Thyroid gland (tissue), 4 donors: ENCODE measurements around the gene TMEM132C. TPM values are rescaled to one million over a fixed set of nuclear protein-coding genes. Genes with fewer than 3 reads are reported as not detected.

Experiments used
- DNase-seq, 2 donors: peaks; one replicate each; pipeline ENCODE4 v3.0.0-alpha.2; 2019
- H3K27ac ChIP-seq, 3 donors: fragments of 200-600 bp; sonication (generic); 1 replicate in 2 of 3; 2 replicates in 1 of 3; pipeline ENCODE4 v1.5.1; 2016 to 2019; ENCODE audit warnings: mild to moderate bottlenecking in 1 of 3, moderate library complexity in 1 of 3
- H3K27me3 ChIP-seq: fragments of 200-600 bp; sonication (generic); one replicate; pipeline ENCODE4 v1.5.1; 2019
- H3K36me3 ChIP-seq, 2 donors: fragments of 200-600 bp; sonication (generic); one replicate each; pipeline ENCODE4 v1.5.1; 2016 to 2019
- H3K4me1 ChIP-seq, 2 donors: fragments of 200-600 bp; sonication (generic); one replicate each; pipeline ENCODE4 v1.5.1; 2017 to 2019
- H3K4me3 ChIP-seq, 3 donors: fragments of 200-600 bp; sonication (generic); replicated peaks in 1 of 3; 1 replicate in 2 of 3; 2 replicates in 1 of 3; pipeline ENCODE4 v1.5.1; 2016; ENCODE audit warnings: mild to moderate bottlenecking in 1 of 3
- H3K9me3 ChIP-seq: fragments of 200-600 bp; sonication (generic); one replicate; pipeline ENCODE4 v1.5.1; 2017
- CTCF ChIP-seq, 6 experiments: fragments of 200-600 bp in 3 of 6; fragments of 450-650 bp in 3 of 6; sonication (generic) in 3 of 6; IDR thresholded peaks; one replicate each; pipeline ENCODE4 v1.5.1; 2016 to 2019; ENCODE audit warnings: antibody characterized with exemption in 6 of 6, mild to moderate bottlenecking in 2 of 6, inconsistent platforms in 1 of 6, moderate library complexity in 1 of 6
- POLR2A ChIP-seq, 2 donors: fragments of 450-650 bp; IDR thresholded peaks; one replicate each; pipeline ENCODE4 v1.6.1; 2017; ENCODE audit warnings: antibody characterized with exemption in 2 of 2, mild to moderate bottlenecking in 2 of 2, moderate library complexity in 1 of 2
- WGBS, 2 donors: methylation state at CpG; one replicate each; pipeline ENCODE4 v1.1.5; 2017; 5-methylcytosine and 5-hydroxymethylcytosine counted together
- intact Hi-C: fragments of 100-400 bp; cut with DNase I; formaldehyde crosslinking; loops from one replicate; pipeline ENCODE4 v1.15.1; 2023
- total RNA-seq, 4 donors: library from RNA; depleted of rRNA; stranded (reverse); fragments of >200 nt; gene quantifications; one replicate each; pipeline ENCODE4 v1.2.3, GENCODE V29; 2016

The TMEM132C gene
- total RNA-seq, 4 donors from 2014 or later, result 0.27 to 2.5 (median 1.0) TPM

- no peak overlapping the region for H3K27ac ChIP-seq
- no peaks in the 10 kb centered on the region for H3K36me3 ChIP-seq
- WGBS, 2 donors, result 85 to 90% methylated on average over 7 of the region's 7 CpGs
- no peaks in the 10 kb centered on the region for H3K27me3 ChIP-seq
- intact Hi-C loops, result no loop called here
- DNase-seq, result no peak
- TF ChIP-seq CTCF (IDR thresholded peaks at IDR 0.05), result no peak
- TF ChIP-seq POLR2A (IDR thresholded peaks at IDR 0.05), result no peak
- H3K4me3 ChIP-seq, result no peak overlapping the region
- H3K4me1 ChIP-seq, result no peaks in the 10 kb centered on the region
- no peaks in the 10 kb centered on the region for H3K9me3 ChIP-seq
These were observed 371.0 kb downstream of the TMEM132C start for GRCh38 chr12:128637642-128638606.

DNA sequence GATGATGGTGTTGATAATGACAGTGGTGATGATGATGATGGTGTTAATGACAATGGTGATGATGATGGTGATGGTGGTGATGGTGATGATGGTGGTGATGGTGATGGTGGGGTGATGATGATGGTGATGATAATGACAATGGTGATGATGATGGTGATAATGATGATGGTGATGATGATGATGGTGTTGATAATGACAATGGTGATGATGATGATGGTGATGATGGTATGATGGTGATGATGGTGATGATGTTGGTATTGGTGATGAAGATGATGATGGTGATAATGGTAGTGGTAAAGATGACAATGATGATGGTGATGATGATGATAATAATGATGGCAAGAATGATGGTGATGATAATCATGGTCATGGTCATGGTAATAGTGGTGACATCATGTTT is 372.1 kb downstream of the TMEM132C start:
- Histone ChIP-seq H3K27ac (no peak overlapping the region), H3K27me3 (no peaks in the 10 kb centered on the region), H3K4me1 (no peaks in the 10 kb centered on the region), H3K36me3 (no peaks in the 10 kb centered on the region), H3K4me3 (no peak overlapping the region), H3K9me3 (no peaks in the 10 kb centered on the region)
- TF ChIP-seq CTCF (IDR thresholded peaks at IDR 0.05) (no peak), POLR2A (IDR thresholded peaks at IDR 0.05) (no peak)
- no peak for DNase-seq
- intact Hi-C loops, result no loop called here

DNA sequence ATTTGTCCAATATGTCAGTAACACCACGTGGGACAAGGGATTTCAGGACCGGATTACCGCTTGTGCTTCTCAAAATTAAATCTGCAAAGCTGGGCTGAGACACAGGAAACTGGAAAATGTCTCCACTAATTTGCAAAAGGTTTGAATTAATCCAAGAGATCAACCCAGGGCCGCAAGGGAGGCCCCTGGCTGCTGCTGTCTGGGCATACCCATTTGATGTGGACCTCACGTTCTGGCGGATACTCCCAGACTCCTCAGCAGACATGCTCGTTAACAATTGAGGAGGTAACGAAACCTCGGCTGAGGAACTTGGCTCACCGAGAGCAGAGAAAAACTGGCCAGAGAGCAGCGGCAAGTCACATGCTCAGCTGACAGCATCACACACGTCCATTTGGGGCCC is 376.2 kb downstream of the TMEM132C start:
- Histone ChIP-seq H3K9me3 (no peaks in the 10 kb centered on the region), H3K27ac (no peak overlapping the region), H3K36me3 (no peaks in the 10 kb centered on the region), H3K4me3 (no peak overlapping the region), H3K27me3 (no peaks in the 10 kb centered on the region), H3K4me1 (no peaks in the 10 kb centered on the region)
- no peak for DNase-seq
- whole genome bisulfite sequencing, 2 donors, result 57 to 61% methylated on average over 12 of the region's 12 CpGs
- TF ChIP-seq CTCF (IDR thresholded peaks at IDR 0.05) (no peak), POLR2A (IDR thresholded peaks at IDR 0.05) (no peak)
- intact Hi-C loops, result no loop called here

DNA sequence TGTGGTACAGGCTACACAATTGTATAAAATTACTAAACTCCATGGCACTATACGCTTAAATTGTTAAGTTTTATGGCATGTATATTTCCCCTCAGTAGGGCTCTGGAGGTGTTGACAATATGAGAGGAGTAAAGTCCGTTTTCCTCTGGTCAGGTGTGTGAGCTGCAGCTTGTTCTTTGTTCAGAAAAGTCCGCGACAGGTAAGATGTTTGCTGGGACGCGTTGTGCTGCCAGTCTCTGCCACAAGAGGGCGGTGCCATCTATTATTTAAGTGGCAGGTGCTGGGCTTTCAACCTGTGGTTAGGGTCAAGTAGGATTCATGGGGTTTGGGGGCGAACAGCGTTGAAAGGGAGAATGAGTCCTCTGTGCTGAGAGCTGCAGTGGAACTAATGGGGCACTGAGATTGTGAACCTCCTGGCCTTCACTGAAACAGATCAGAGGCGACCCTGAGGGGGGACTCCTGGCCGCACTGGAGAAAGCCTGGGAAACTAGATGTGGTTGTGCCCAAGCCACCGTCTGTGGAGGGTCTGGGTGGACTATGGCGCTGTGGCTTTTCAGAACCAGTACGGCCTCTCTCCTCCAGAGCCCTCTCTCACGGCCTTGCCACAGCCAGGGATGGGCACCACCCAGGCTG is 377.8 kb downstream of the TMEM132C start:
- H3K36me3 ChIP-seq, result no peaks in the 10 kb centered on the region
- H3K27ac ChIP-seq, result no peak overlapping the region
- H3K9me3 ChIP-seq, result no peaks in the 10 kb centered on the region
- H3K4me3 ChIP-seq, result no peak overlapping the region
- no peaks in the 10 kb centered on the region for H3K4me1 ChIP-seq
- peak in 1 of 2 donors; percentile 11 for DNase-seq
- TF ChIP-seq CTCF (IDR thresholded peaks at IDR 0.05), result peak in 1 of 6 experiments; percentile 44
- no peak for TF ChIP-seq POLR2A (IDR thresholded peaks at IDR 0.05)
- WGBS, 2 donors, result 39 to 55% methylated on average over 12 to 15 of the region's 15 CpGs
- intact Hi-C loops, result no loop called here
- no peaks in the 10 kb centered on the region for H3K27me3 ChIP-seq

- DNase-seq, result no peak
- WGBS, 2 donors, result 0 to 26% methylated on average over 1 of the region's 1 CpG
- Histone ChIP-seq H3K9me3 (no peaks in the 10 kb centered on the region), H3K4me3 (no peak overlapping the region), H3K36me3 (no peaks in the 10 kb centered on the region), H3K27ac (no peak overlapping the region), H3K27me3 (no peaks in the 10 kb centered on the region), H3K4me1 (no peaks in the 10 kb centered on the region)
- intact Hi-C loops, result no loop called here
- TF ChIP-seq POLR2A (IDR thresholded peaks at IDR 0.05), result no peak
- no peak for TF ChIP-seq CTCF (IDR thresholded peaks at IDR 0.05)
These were observed 382.9 kb downstream of the TMEM132C start for GRCh38 chr12:128649902-128650301.
